NCI-H345 (cell line): ENCODE data around the gene ARHGEF10L.
"Not testable (repeated sequence)": the region's sequence is repeated elsewhere in the genome, so short reads cannot be mapped to it uniquely, and the experiment has no call there.

Source experiments
- DNase-seq: peaks from one replicate; lab custom pipeline; 2025; lab: John Stamatoyannopoulos, UW

ARHGEF10L gene

GRCh38 chr1:17610085-17610484 lies 70.6 kb downstream of the ARHGEF10L start:
- no peak for DNase-seq

GRCh38 chr1:17610713-17611112 lies 71.2 kb downstream of the ARHGEF10L start:
- DNase-seq = no peak

GRCh38 chr1:17611991-17612390 lies 72.5 kb downstream of the ARHGEF10L start:
- no peak for DNase-seq

- DNase-seq = no peak
Observed at GRCh38 chr1:17612831-17613230, 73.3 kb downstream of the ARHGEF10L start.

GRCh38 chr1:17614586-17614985 lies 75.1 kb downstream of the ARHGEF10L start:
- DNase-seq = no peak

- DNase-seq = no peak
Observed at GRCh38 chr1:17615157-17615556, 75.7 kb downstream of the ARHGEF10L start.

- DNase-seq = no peak
Observed at GRCh38 chr1:17615959-17616358, 76.5 kb downstream of the ARHGEF10L start.

- DNase-seq = no peak
Observed at GRCh38 chr1:17616731-17617279, 77.3 kb downstream of the ARHGEF10L start.

GRCh38 chr1:17617787-17618557 lies 78.5 kb downstream of the ARHGEF10L start:
- DNase-seq = no peak

GRCh38 chr1:17618558-17619247 lies 79.2 kb downstream of the ARHGEF10L start:
- DNase-seq = no peak

GRCh38 chr1:17620448-17620847 lies 81.0 kb downstream of the ARHGEF10L start:
- DNase-seq = no peak

GRCh38 chr1:17621691-17622090 lies 82.2 kb downstream of the ARHGEF10L start:
- DNase-seq = no peak

GRCh38 chr1:17622823-17623222 lies 83.3 kb downstream of the ARHGEF10L start:
- DNase-seq = no peak

- peak; percentile 8 for DNase-seq
Observed at GRCh38 chr1:17624611-17625233, 85.2 kb downstream of the ARHGEF10L start.

- no peak for DNase-seq
Observed at GRCh38 chr1:17627239-17628052, 87.9 kb downstream of the ARHGEF10L start.

- not testable (repeated sequence) for DNase-seq
Observed at GRCh38 chr1:17629046-17629445, 89.5 kb downstream of the ARHGEF10L start.

- DNase-seq = no peak
Observed at GRCh38 chr1:17629460-17629859, 90.0 kb downstream of the ARHGEF10L start.

GRCh38 chr1:17630048-17630830 lies 90.7 kb downstream of the ARHGEF10L start:
- DNase-seq = no peak

- no peak for DNase-seq
Observed at GRCh38 chr1:17630986-17631385, 91.5 kb downstream of the ARHGEF10L start.

- no peak for DNase-seq
Observed at GRCh38 chr1:17631410-17631809, 91.9 kb downstream of the ARHGEF10L start.

GRCh38 chr1:17632106-17632505 lies 92.6 kb downstream of the ARHGEF10L start:
- DNase-seq = no peak
